Esophagus muscularis mucosa (tissue), 3 donors: ENCODE data around the gene CNIH2.

Experiments used
- CTCF ChIP-seq, 3 experiments: fragments of 200-600 bp in 2 of 3; fragments of 450-650 bp in 1 of 3; sonication (generic) in 2 of 3; IDR thresholded peaks; one replicate each; pipeline ENCODE4 v1.5.1; 2017 to 2019; ENCODE audit warnings: antibody characterized with exemption in 3 of 3, mild to moderate bottlenecking in 2 of 3, moderate library complexity in 1 of 3
- EP300 ChIP-seq: sonication (generic); formaldehyde crosslinking; IDR thresholded peaks from one replicate; pipeline ENCODE4 v1.6.1; 2017; ENCODE audit warnings: antibody characterized with exemption

GRCh38 chr11:66292543-66293332 lies 14.8 kb downstream of the CNIH2 start:
- TF ChIP-seq CTCF (IDR thresholded peaks at IDR 0.05) (no peak), EP300 (no peak)
